ENCODE measurements around the gene LCAT.
"Not testable (repeated sequence)": the region's sequence is repeated elsewhere in the genome, so short reads cannot be mapped to it uniquely, and the experiment has no call there.

LCAT gene

DNA sequence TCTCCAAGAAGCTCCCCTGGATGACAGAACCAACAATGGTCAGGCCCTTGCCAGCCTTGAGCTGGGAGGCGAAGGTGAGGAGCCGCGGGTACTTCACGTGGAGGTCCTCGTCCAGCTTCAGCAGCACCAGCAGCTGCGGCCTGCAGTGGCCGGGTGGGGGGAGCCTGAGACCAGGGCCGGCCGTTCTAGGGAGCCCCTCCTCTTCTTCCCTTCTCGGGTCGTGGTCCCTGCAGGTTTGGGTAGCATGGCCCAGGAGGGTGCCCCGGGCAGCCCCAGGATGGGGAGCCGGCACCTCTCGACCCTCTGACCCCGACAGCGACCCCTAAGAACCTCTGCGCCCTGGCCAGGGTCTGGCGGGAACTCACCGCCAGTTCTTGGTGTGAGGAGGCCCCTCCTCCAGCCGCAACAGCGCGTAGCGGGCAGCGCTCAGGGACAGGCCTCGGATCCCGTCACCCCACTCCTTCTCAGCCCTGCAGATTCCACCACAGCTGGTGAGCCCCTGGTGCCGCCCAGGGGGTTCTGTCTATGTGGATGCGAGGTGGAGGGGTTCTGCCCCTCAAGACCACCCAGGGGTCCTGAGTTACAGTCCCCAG, 3.1 kb upstream of the LCAT start:
- no peak for DNase-seq

GRCh38 chr16:67946128-67946569, 2.2 kb upstream of the LCAT start:
- no peak for DNase-seq

GRCh38 chr16:67945392-67945933, 1.5 kb upstream of the LCAT start:
- no peak for DNase-seq

DNA sequence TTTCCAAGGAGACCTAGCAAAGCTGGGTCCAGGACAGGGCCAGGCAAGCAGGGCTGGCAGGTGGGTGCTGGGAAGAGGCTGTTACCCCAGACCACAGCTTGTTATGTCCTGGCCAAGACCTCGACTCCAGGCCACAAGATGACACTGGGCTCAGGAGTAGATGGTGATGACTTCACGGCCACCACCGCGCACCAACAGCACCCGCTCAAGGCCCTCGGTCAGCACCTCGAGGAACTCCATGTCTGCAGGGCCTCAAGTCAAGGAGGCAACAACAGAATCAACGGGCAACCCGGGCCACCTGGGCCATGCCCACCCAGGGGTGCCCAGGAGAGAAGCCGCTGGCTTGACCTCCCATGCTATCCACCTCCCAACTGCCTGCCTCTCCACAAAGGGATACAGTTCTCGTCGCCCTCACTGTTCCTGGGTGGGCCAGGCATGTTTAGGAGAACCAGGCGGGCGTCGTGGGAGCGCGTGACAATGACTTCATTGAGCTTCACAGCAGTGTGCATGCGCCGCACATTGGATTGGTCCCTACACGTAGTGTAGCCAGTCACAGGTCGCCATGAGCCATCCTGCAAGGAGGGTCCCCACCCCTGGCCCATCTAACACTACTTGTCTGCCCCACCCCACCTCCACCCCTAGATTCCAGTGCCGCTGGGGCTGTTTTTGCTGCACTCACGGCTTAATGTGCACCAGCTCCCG, 921 bp upstream of the LCAT start:
- no peak for DNase-seq

- DNase-seq, result no peak
These were observed 683 bp downstream of the LCAT start for GRCh38 chr16:67943256-67943618.

- DNase-seq, result no peak
These were observed 1.2 kb downstream of the LCAT start for GRCh38 chr16:67942510-67943255.

DNA sequence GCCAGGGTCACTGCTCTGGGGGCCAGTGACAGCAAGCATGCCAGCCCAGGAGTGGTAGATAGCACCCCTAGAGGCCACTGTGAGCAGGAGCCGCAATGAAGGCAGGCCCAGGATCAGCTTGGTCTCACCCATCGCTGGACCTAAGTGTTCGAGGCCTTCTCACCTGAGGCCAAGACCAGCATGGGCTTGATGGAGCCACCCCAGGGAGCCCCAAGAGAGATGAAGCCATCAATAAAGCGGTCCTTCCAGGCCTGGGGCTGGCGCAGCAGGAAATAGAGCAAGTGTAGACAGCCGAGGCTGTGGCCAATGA, 1.8 kb downstream of the LCAT start:
- peak; percentile 17 to 40 for DNase-seq

DNA sequence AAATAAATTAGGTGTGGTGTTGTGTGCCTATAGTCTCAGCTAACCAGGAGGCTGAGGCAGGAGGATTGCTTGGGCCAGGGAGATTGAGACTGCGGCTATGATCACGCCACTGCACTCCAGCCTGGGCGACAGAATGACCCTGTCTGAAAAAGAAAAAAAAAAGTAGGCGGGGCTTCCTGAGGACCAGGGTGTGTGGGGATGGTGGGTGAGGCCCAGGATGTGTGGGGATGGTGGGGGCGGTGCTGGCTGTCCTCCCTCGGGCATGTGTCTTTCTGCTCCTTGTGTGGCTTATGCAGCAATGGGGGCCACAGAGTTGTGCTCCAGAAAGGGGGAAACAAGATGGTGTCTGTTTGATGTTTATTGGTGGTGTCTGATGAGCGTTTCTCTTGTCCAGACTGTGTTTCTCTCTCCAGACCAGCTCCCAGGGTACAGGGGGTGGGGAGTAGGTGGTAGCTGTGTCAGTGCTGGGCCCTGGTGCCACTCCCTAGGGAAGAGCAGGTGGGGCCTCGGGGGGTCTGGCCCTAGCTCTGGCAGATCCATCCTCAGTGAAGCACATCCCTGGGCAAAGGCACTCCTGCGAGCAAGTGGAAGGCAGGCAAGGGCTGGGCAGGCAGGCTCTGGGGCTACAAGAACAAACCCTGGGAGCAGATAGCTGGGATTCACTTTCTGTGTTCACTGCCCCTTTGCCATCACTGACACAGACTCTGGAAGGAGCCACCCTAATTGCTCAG, 2.3 kb downstream of the LCAT start:
- DNase-seq, result no peak

GRCh38 chr16:67940446-67941089, 3.4 kb downstream of the LCAT start:
- no peak for DNase-seq

DNA sequence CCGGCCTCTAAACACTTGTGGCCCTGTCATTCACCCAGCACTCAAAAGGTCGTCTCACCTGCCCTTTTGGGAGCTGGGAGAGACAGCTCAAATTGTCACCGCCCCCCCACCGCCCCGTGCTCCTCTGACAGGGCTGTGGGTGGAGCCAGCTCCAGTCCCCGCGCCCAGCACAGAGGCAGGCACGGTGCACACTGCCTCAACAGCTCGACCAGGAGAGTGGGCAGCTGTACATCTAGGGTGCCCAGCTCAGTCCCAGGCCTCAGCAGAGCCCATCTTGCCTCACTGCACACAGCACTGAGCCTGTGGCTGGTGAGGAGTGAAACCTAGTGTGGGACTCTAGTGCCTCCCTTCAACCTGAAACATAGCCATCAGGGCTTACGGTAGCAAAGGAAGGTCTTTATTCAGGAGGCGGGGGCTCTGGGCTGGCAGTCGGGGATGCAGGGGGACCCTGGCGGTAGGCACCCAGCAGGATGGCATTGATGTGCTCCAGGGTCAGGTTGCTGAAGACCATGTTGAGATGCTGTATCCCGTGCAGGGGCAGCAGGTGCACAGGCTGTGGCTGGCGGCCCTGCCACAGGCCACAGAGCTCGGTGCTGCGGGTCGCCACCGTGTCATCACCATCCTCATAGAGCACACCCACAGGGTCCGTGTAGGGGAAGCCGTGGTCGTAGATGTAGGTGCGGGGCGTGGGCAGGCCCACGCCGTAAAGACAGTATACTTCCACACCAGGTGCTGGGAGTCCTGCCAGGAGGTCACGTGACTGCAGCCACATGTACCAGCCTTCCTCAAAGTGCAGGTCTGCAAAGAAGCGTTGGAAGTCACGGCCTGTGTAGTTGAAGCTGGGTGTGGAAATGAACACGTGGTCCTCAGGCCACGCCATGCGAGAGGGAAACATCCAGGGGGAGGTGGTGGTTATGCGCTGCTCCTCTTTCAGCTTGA, 4.1 kb downstream of the LCAT start:
- peak; percentile 26 to 56 for DNase-seq

DNA sequence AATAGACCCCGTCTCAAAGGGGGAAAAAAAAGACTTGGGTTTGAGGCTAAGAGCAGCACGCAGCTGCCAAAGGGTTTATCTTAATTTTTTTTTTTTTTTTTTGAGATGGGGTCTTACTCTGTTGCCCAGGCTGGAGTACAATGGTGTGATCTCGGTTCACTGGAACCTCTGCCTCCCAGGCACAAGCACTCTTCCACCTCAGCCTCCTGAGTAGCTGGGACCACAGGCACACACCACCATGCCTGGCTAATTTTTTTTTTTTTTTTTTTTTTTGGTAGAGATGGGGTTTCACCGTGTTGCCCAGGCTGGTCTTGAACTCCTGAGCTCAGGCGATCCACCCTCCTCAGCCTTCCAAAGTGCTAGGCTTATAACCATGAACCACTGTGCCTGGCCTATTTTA, 6.2 kb downstream of the LCAT start:
- DNase-seq, result not testable (repeated sequence)

- peak; percentile 92 for DNase-seq
These were observed 6.9 kb downstream of the LCAT start for GRCh38 chr16:67936880-67937605.

DNA sequence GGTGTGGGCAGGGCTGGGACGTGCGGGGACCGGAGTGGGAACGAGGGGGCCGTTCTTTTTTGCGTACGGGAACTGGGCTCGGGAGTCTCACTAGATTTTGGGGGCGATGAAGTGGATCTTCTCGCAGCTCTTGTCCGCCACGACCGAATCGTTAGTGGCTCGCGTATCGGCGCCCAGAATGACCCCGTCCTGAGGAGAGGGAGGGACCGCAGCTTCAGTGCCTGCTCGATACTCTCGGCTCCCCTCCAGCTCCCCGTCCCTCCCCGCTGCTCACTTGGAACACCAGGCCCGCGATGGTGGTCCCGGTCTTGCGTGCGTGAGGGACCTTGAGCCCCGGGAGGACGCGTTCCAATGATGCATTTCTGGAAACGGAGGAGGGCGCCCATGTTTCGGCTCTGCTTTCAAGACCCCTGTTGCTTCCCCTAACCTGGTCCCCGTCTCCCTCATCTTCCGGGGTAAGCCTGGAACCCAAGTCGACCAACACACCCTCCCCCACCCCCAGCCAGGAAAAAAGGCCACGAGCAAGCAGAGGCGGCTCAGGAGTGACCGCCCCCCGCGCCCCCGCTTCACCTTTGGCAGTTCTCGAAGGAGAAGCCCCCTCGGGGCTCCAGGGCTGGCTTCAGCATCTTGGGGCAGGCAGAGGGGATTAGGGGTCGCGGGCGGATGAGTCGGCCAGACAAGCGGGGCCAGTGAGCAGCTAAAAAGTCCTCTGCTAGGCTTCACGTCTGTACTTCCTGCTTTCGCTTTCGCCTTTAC, 7.6 kb downstream of the LCAT start, which contains the start of gene PSMB10:
Gene PSMB10 (minus strand): TSS at position 727 of the 756 bp plus-strand sequence. CDS start 101 bp downstream, at position 626.
- no peak for DNase-seq

DNA sequence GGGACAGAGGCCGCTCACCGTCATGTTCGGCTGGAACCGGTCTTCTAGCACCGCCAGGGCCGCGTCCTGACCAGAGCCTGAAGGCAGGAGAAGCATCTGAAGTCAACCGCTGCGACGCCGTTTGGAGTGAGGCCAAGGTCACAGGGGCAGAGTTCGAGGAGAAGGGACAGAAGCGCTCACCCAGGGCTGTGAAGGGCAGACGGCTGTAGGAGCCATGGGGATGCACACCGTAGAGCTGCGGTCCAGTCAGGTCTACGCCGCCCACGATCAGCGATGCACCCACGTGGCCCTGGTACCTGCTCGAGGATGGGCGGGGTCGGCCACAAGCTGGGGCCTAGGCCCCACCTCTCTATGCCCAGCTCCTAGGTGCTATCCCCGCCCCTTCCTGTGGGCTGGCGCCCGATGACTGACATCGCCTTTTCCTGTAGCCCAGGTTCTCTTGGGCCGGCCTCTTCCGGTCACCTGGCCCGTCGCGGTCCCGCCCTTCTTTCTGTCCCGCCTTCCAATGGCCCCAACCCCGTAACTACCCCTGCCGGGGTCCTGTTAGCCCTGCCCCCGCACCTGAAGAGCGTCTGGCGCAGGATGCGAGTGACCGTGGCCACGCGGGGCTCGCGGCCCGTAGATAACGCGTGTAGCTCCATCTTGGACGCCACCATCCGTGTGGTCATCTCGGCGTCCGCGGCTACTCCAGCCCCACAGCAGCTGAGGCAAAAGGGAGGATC, 8.4 kb downstream of the LCAT start:
- peak; percentile 86 to 92 for DNase-seq

- no peak for DNase-seq
These were observed 8.9 kb downstream of the LCAT start for GRCh38 chr16:67935101-67935401.

DNA sequence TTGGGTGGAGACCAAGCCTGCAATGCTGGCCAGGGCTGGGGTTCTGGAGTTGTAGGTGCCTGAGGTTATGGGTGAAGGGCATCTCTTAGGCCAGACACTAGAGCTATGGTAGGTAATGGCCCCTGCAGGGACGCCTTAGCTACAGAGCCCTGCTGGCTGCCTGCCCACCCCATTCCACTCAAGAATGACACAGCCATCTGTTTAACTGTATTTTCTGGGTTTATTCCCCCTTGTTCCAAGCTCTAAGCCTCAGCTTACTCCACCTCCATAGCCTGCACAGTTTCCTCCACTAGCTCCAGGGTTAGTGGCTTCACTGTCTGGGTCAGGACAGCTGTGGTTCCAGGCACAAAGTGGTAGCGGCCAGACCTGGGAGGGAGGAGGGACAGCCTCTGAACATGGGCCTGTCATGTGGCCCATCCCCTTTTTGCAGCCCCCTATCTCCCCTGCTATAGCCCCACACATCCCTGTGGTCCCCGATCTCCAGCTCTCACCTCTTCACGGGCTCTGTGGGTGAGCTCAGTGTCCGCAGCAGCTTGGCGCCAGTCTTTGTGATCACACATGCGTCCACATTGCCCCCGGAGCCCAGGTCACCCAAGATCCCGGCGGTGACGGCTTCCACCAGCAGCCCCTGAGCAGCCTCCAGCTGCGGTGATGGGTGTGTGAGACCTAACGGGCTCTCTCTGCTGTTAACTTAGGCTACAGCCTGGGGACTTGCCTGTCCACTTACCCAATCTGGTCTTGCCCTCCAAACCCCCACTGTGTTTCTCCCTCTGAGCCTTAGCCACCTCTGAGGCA, 9.4 kb downstream of the LCAT start:
- no peak for DNase-seq

DNA sequence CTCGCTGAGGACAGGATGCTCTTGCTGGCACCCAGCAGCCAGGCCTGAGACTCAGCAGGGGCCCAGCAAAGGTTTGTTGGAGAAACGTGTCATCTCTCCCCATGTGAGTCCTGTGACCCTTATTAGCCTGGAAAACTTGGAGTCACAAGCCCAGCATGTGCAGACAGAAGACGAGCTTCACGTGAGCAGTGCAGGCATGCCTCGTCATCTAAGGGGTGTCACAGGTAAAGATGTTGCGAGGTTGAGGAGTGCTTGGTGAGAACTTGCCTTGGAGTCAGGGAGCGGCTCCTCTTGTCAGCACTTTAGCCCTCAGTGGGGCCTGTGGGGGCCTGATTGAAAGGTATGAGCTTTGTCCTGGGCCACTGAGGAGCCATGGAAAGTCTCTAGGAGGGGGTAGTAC, 10.1 kb downstream of the LCAT start:
- no peak for DNase-seq

- DNase-seq, result no peak
These were observed 11.5 kb downstream of the LCAT start for GRCh38 chr16:67932462-67932840.

Data from inflammatory macrophage (primary cell).